ENCODE measurements around the gene DNPH1. TPM values are rescaled to one million over a fixed set of nuclear protein-coding genes. Genes with fewer than 3 reads are reported as not detected.

The DNPH1 gene
- total RNA-seq, 1 donor from 2014 or later, result 43.9 TPM

GRCh38 chr6:43185391-43185985 is 43.8 kb downstream of the DNPH1 start:
- intact Hi-C loops (cut with micrococcal nuclease), result no loop called here

- intact Hi-C loops (cut with micrococcal nuclease), result no loop called here
These were observed 44.9 kb downstream of the DNPH1 start for GRCh38 chr6:43184268-43184985.

GRCh38 chr6:43183441-43183840 is 45.8 kb downstream of the DNPH1 start:
- intact Hi-C loops (cut with micrococcal nuclease), result loop anchor here (2.0 kb wide), 1 partner anchor 41 kb away; no protein-coding TSS in a partner anchor

- intact Hi-C loops (cut with micrococcal nuclease), result loop anchor here (1.0 to 2.0 kb wide), 2 partner anchors 8 to 43 kb away; no protein-coding TSS in a partner anchor
These were observed 47.1 kb downstream of the DNPH1 start, which contains the start of gene CUL9 for GRCh38 chr6:43181942-43182860. TSS of gene CUL9 (plus strand) at chr6:43182196. CDS start at chr6:43184311, 2,115 bp downstream.

GRCh38 chr6:43181621-43181941 is 47.7 kb downstream of the DNPH1 start:
- intact Hi-C loops (cut with micrococcal nuclease), result no loop called here

- intact Hi-C loops (cut with micrococcal nuclease), result no loop called here
These were observed 48.3 kb downstream of the DNPH1 start for GRCh38 chr6:43180985-43181384.

GRCh38 chr6:43180058-43180457 is 49.2 kb downstream of the DNPH1 start:
- intact Hi-C loops (cut with micrococcal nuclease), result no loop called here

GRCh38 chr6:43178951-43179830 is 50.1 kb downstream of the DNPH1 start:
- intact Hi-C loops (cut with micrococcal nuclease), result no loop called here

- intact Hi-C loops (cut with micrococcal nuclease), result no loop called here
These were observed 51.1 kb downstream of the DNPH1 start for GRCh38 chr6:43178150-43178549.

GRCh38 chr6:43176423-43176786 is 52.9 kb downstream of the DNPH1 start:
- intact Hi-C loops (cut with micrococcal nuclease), result no loop called here

- intact Hi-C loops (cut with micrococcal nuclease), result loop anchor here (2.0 kb wide), 2 partner anchors 49 to 71 kb away; no protein-coding TSS in a partner anchor
These were observed 53.4 kb downstream of the DNPH1 start for GRCh38 chr6:43175676-43176422.

Other genes with a start within 250 kb of the DNPH1 start
- 52.6 and 56.1 TPM in 2 replicates for gene PPP2R5D, start 244.9 kb downstream of the DNPH1 start, total RNA-seq
- gene MEA1, start 215.5 kb downstream of the DNPH1 start, total RNA-seq, result 63.6 and 65.6 TPM in 2 replicates
- gene KLHDC3, start 215.2 kb downstream of the DNPH1 start, total RNA-seq, result 65.4 and 67.1 TPM in 2 replicates
- gene RRP36, start 207.9 kb downstream of the DNPH1 start, total RNA-seq, result 70.7 and 74.8 TPM in 2 replicates
- 10.6 and 12.0 TPM in 2 replicates for gene CUL7, start 175.6 kb downstream of the DNPH1 start, total RNA-seq
- 47.9 and 50.2 TPM in 2 replicates for gene MRPL2, start 170.0 kb downstream of the DNPH1 start, total RNA-seq
- 10.1 and 11.4 TPM in 2 replicates for gene KLC4, start 169.8 kb downstream of the DNPH1 start, total RNA-seq
- 1.9 TPM in 2 replicates for gene PTK7, start 153.2 kb downstream of the DNPH1 start, total RNA-seq
- gene SRF, start 58.2 kb downstream of the DNPH1 start, total RNA-seq, result 46.5 and 46.8 TPM in 2 replicates
- 42.9 and 45.5 TPM in 2 replicates for gene CUL9, start 47.3 kb downstream of the DNPH1 start, total RNA-seq
- 0.18 and 0.20 TPM in 2 replicates for gene TTBK1, start 14.0 kb upstream of the DNPH1 start, total RNA-seq
- gene SLC22A7, start 68.8 kb upstream of the DNPH1 start, total RNA-seq, result not detected in 2 replicates
- 0.23 and 0.34 TPM in 2 replicates for gene CRIP3, start 79.3 kb upstream of the DNPH1 start, total RNA-seq
- gene ZNF318, start 140.2 kb upstream of the DNPH1 start, total RNA-seq, result 12.1 and 12.2 TPM in 2 replicates
- gene ABCC10, start 198.1 kb upstream of the DNPH1 start, total RNA-seq, result 51.6 and 52.1 TPM in 2 replicates
- 0.20 and 0.45 TPM in 2 replicates for gene DLK2, start 226.1 kb upstream of the DNPH1 start, total RNA-seq
- 31.3 and 36.2 TPM in 2 replicates for gene TJAP1, start 248.1 kb upstream of the DNPH1 start, total RNA-seq